Endothelial cell (in vitro differentiated cells): ENCODE data around the gene EXOC6. TPM values are rescaled to one million over a fixed set of nuclear protein-coding genes. Genes with fewer than 3 reads are reported as not detected.

Experiments
- DNase-seq: peaks from one replicate; pipeline ENCODE4 v3.0.0; 2021; ENCODE audit warnings: low spot score
- H3K27ac Mint-ChIP-seq: one replicate; pipeline ENCODE4 v1.8.0; 2021; ENCODE audit warnings: mixed read lengths, inconsistent platforms; ENCODE audit not compliant: unreplicated experiment
- H3K27me3 Mint-ChIP-seq: one replicate; pipeline ENCODE4 v1.8.0; 2021; ENCODE audit warnings: mild to moderate bottlenecking, moderate library complexity, mixed read lengths, inconsistent platforms; ENCODE audit not compliant: unreplicated experiment
- H3K36me3 Mint-ChIP-seq: one replicate; pipeline ENCODE4 v1.8.0; 2021; ENCODE audit warnings: mild to moderate bottlenecking, low read depth, mixed read lengths, inconsistent platforms; ENCODE audit not compliant: unreplicated experiment
- H3K4me1 Mint-ChIP-seq: one replicate; pipeline ENCODE4 v1.8.0; 2021; ENCODE audit warnings: mild to moderate bottlenecking, mixed read lengths, inconsistent platforms; ENCODE audit not compliant: unreplicated experiment
- H3K4me3 Mint-ChIP-seq: one replicate; pipeline ENCODE4 v1.8.0; 2021; ENCODE audit warnings: mild to moderate bottlenecking, mixed read lengths, inconsistent platforms; ENCODE audit not compliant: unreplicated experiment
- H3K9me3 Mint-ChIP-seq: one replicate; pipeline ENCODE4 v1.8.0; 2021; ENCODE audit warnings: mixed read lengths, inconsistent platforms; ENCODE audit not compliant: unreplicated experiment
- total RNA-seq: library from RNA; stranded (reverse); fragmentation: NEBNext Ultra II Directional; extraction: Animal tissue kit (Norgen Biotek cat#: 25700); gene quantifications from one replicate; pipeline ENCODE4 v1.2.1, GENCODE V29; 2021; ENCODE audit not compliant: unreplicated experiment
- TF ChIP-seq, protein P1 (sequence below): fragments of 200-600 bp; sonication (generic); IDR thresholded peaks from one replicate; pipeline ENCODE4 v1.5.0; 2021; ENCODE audit warnings: antibody characterized with exemption; ENCODE audit not compliant: unreplicated experiment

EXOC6 gene
- total RNA-seq, 1 donor from 2014 or later = 28.5 TPM

DNA sequence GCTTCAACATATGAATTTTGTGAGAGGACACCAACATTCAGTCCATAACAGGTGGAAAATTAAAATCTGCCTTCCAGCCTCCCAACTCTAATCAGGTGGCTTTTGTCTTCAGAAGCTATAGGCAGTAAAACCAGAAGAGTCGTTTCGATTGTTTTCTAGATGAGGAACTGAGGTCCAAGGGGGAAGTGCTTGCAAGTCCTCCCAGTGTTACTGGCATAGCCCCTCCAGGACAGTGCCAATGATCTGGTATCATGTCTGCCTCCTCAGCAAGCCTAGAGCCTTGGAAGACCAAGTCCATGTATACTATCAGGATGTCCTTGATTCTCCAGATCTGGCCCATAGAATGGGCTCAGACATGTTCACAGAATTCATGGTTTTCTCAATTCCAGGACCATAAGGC is 242.3 kb downstream of the EXOC6 start:
- Mint-ChIP-seq H3K4me3 (no peak overlapping the region), H3K36me3 (peaks cover 4% of the 10 kb centered on the region), H3K4me1 (no peaks in the 10 kb centered on the region), H3K27me3 (peaks cover 3% of the 10 kb centered on the region), H3K9me3 (no peaks in the 10 kb centered on the region), H3K27ac (no peak overlapping the region)
- TF ChIP-seq, protein P1, sequence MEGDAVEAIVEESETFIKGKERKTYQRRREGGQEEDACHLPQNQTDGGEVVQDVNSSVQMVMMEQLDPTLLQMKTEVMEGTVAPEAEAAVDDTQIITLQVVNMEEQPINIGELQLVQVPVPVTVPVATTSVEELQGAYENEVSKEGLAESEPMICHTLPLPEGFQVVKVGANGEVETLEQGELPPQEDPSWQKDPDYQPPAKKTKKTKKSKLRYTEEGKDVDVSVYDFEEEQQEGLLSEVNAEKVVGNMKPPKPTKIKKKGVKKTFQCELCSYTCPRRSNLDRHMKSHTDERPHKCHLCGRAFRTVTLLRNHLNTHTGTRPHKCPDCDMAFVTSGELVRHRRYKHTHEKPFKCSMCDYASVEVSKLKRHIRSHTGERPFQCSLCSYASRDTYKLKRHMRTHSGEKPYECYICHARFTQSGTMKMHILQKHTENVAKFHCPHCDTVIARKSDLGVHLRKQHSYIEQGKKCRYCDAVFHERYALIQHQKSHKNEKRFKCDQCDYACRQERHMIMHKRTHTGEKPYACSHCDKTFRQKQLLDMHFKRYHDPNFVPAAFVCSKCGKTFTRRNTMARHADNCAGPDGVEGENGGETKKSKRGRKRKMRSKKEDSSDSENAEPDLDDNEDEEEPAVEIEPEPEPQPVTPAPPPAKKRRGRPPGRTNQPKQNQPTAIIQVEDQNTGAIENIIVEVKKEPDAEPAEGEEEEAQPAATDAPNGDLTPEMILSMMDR = no peak
- no peak for DNase-seq

DNA sequence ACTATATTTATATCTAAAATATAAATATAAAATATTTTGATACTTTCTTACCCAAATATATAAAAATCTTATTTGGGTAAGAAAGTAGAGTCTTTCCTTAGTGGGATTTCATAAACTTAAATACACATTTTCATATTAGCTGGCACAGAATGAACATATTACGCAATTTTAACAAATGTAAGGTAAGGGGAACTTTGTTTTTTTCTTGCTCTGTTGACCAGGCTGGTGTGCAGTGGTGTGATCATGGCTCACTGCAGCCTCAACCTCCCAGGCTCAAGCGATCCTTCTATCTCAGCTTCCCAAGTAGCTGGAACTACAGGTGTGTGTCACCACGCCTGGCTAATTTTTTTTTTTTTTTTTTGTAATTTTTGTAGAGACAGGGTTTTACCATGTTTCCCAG is 243.6 kb downstream of the EXOC6 start:
- Mint-ChIP-seq H3K27me3 (peaks cover 3% of the 10 kb centered on the region), H3K9me3 (no peaks in the 10 kb centered on the region), H3K36me3 (peaks cover 4% of the 10 kb centered on the region), H3K4me3 (no peak overlapping the region), H3K4me1 (no peaks in the 10 kb centered on the region), H3K27ac (no peak overlapping the region)
- TF ChIP-seq, protein P1 = no peak
- DNase-seq = no peak

DNA sequence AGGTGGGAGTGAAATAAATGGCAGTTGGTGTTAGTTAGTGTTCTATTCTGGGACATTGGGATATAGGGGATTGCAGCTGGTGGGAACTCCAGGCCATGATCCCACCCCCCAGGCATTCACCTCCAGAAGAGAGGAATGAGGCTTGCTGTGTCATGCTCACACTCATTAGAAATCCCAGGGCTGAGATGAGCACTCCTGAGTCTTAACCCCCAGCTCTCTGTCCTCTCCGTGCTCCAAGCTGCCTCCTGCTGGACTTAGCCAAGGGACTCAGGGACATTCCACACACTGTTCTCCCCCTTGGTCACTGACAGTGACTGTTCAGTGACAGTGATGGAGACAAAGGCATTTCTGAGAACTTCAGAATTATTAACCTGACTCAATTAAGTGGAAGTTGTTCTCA is 246.9 kb downstream of the EXOC6 start:
- H3K9me3 Mint-ChIP-seq = no peaks in the 10 kb centered on the region
- no peaks in the 10 kb centered on the region for H3K36me3 Mint-ChIP-seq
- H3K4me1 Mint-ChIP-seq = no peaks in the 10 kb centered on the region
- H3K27me3 Mint-ChIP-seq = peaks cover 3% of the 10 kb centered on the region
- H3K27ac Mint-ChIP-seq = no peak overlapping the region
- H3K4me3 Mint-ChIP-seq = no peak overlapping the region
- no peak for DNase-seq
- TF ChIP-seq, protein P1 = no peak

DNA sequence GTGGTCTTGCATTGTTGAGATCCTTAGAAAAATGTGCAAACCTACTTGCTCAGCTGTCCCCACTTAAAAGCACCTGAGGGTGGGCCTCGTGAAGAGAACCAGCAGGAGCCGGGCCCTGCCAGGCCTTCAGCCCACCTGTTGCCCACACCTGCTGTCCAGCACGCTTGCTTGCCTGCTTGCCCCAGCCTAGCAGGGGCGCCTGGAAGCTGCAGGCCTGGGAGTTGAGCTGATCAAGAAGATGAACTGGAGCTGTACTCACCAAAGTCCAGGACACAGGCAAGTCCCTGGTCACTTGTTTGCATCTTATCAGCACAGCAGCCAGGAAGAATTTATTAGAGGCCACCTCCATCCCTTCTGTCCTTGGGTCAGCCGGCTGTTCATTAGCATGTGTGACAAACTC is 248.6 kb downstream of the EXOC6 start:
- TF ChIP-seq, protein P1 = no peak
- Mint-ChIP-seq H3K27me3 (peaks cover 3% of the 10 kb centered on the region), H3K36me3 (no peaks in the 10 kb centered on the region), H3K4me1 (no peaks in the 10 kb centered on the region), H3K27ac (no peak overlapping the region), H3K9me3 (no peaks in the 10 kb centered on the region), H3K4me3 (no peak overlapping the region)
- no peak for DNase-seq

DNA sequence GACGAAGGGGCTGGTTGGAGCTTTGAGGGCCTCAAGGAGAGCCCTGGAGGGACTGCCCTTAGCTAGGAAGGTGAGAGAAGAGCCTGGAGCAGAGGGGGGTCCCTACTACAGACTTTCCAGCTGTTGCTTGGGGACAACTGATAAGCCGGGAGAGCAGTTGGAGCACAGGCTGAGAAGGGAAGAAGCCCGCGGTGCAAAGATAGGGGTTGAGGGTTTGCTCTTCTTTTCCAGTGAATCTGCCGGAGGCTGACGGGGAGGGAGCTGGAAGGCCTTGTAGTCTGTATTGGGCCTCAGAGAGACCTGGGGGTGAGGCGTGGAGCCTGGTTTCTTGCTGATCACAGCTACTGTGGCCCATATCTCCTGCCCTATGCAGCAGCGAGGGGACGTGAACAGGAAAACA is 249.1 kb downstream of the EXOC6 start:
- Mint-ChIP-seq H3K27me3 (peaks cover 3% of the 10 kb centered on the region), H3K4me1 (no peaks in the 10 kb centered on the region), H3K9me3 (no peaks in the 10 kb centered on the region), H3K4me3 (no peak overlapping the region), H3K27ac (no peak overlapping the region), H3K36me3 (no peaks in the 10 kb centered on the region)
- TF ChIP-seq, protein P1 = no peak
- DNase-seq = no peak
